Renal pelvis (tissue), 4 donors: ENCODE data around the gene CROCC. TPM values are rescaled to one million over a fixed set of nuclear protein-coding genes. Genes with fewer than 3 reads are reported as not detected.
A peak's percentile ranks its signal among the peaks of the same experiment; 100 is the strongest.

ENCODE experiments used
- DNase-seq: peaks from one replicate; pipeline ENCODE4 v3.0.0-alpha.2; 2013
- polyA plus RNA-seq, 3 donors: library from polyadenylated mRNA; unstranded; fragments of 120-200 nt; gene quantifications; one replicate each; pipeline ENCODE4 v1.2.1, GENCODE V29; 2013; ENCODE audit not compliant: insufficient read length in 3 of 3

Gene CROCC
- polyA plus RNA-seq, 3 donors, result 45.4 to 58.6 (median 52.6) TPM

DNA sequence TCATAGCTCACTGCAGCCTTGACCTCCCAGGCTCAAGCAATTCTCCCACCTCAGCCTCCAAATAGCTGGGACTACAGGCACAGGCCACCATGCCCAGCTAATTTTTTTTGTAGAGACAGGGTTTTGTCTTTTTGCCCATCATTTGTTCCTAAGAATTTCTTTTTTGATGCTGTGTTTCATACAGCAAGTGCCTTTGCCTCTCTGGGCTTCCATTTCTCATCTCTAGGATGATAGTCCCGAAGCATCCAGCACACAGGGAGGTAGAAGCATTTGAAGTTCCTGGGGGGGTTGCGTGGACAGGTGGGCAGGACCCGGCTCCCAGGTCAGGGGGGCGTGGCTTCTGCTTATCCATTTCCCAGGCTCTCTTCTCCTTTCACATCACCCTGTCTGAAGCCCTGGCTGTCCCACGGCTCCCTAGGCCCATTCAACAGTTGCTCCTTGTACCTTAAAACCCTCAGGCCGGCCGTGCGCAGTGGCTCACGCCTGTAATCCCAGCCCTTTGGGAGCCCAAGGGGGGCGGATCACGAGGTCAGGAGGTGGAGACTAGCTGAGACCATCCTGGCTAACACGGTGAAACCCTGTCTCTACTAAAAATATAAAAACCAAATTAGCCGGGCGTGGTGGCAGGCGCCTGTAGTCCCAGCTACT lies 86.6 kb downstream of the CROCC start:
- no peak for DNase-seq

DNA sequence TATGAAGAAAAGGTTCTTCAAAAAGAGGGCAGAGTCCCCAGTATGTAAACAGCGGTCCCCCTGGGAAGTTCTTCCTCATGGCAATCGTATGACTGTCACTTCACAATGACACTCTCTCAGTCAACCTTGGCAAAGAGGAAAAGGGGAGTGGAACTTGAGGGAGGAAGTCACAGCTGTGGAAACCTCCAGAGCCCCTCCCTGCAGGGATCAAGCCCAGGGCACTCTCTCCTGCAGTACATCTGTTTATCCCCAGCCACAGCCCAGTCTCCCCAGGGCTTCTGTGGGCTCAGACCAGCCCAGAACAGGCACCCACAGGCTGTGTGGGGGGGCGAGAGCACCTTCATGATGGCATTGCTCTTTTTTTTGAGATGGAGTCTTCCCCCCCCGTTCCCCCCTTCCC lies 88.0 kb downstream of the CROCC start:
- no peak for DNase-seq

GRCh38 chr1:17011092-17011438 lies 89.3 kb downstream of the CROCC start:
- DNase-seq, result no peak

DNA sequence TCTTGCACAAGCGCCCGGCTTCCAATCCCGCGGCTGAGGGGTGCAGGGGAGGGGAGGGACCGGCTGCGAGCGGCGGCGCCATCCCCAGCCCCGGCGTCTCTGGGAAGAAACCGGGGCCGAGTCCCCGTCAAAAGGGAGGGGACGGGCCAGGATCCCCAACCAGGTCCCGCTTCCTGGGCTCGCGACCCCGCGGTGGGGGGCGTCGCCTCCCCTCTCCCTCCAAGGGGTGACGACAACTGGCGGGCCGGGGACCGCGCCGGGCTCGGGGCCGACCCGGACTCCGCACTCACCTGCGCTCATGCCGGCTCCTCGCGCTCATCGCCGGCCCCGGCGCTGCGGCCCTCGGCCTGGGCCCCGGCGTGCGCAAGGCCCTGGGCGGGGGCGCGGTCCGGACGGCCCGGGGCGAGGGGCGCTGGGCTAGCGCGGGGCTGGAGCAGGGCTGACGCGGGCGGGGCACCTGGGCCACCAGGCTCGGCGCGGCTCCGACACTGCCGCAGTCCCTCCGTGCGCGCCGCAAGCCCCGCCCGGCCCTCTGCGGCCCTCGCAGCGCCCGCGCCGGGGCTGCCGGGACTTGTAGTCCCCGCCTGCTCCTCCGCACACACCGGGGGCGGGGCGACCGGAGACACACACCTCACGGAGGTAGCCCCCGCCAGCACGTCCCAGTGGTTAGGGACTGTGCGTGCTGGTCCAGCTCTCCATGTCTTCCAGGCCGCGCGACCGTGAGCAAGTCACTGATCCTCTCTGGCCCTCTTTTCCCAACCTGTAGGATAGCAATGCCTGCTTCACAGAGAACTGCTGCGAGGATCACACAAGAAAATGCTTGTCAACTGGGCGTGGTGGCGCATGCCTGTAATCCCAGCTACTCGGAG lies 89.9 kb downstream of the CROCC start, which contains the start of gene ATP13A2:
ATP13A2 (minus strand) TSS at position 490 of the 869 bp plus-strand sequence; CDS start at position 300, 190 bp downstream.
- DNase-seq, result peak; percentile 77

GRCh38 chr1:17012775-17013490 lies 91.2 kb downstream of the CROCC start:
- DNase-seq, result no peak

DNA sequence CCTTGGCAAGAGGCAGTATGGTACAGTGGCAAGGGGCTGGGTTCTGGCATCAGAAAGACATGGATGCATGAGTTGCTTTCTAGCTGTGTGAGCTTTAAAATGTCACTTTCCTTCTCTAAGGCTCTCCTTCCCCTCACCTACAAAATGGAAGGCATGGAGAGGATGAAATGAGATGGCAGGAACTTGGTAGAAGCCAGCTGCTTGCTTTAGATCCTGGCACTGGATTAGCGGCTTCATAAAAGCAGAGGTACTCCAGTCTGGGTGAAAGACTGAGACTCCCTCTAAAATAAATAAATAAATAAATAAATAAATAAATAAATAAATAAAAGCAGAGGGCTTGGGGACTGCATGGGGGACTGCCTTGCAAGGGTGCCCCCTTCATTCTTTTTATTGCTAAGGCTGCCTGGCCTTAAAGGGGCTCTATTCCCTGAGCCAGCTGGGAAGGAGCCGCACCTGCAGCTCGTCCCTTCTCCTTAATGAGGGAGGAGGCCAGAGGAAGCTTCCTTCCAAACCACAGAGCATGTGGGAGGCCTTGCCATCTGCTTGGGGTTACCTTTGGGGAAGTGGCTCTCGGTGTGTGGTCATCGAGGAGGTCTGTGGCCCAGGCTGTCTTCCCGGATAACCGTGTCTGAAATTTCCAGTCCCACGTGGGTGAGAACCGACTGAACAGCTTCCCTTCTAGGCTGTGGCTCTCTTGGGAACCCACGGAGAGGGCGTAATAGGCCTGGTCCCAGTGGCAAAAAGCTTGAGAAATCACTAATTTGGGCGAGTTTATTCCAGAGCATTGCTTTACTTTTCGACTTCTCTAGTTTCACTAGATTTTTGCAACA lies 92.0 kb downstream of the CROCC start:
- no peak for DNase-seq

DNA sequence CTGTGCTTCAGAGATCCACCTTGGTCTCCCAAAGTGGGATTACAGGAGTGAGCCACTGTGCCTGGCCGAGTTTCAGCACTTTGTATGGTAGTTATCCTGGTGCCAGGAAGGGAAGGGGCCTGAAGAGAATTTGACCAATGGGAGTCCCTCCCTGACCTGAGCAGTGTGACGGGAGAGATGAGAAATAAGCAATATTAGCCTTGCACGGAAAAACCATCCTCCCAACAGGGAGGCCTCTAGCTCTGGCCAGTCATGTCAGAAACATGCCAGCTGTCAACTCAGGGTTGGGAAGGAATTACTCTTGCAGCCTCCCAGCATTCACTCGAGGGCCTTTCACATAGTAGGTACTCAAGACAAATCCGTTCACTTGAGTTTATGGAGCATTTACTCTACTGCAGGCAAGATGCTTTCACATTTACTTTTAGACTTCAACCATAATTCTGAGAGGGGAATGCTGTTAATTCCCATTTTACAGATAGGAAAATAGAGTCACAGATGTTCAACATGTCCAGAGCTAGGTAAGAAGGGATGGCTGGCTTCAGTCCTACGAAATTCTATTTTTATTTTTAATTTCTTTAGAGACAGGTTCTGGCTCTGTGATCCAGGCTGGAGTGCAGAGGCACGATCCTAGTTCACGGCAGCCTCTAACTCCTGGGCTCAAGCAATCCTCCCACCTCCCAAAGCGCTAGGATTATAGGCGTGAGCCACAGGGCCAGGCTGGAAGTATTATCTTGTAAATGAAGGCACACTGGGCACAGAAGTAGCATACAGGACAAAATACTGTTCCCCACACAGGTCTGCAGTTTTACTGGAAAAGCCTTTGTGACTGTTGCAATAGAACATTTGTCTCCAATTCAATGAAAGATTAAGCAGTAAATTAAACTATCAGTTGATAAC lies 93.2 kb downstream of the CROCC start:
- no peak for DNase-seq

DNA sequence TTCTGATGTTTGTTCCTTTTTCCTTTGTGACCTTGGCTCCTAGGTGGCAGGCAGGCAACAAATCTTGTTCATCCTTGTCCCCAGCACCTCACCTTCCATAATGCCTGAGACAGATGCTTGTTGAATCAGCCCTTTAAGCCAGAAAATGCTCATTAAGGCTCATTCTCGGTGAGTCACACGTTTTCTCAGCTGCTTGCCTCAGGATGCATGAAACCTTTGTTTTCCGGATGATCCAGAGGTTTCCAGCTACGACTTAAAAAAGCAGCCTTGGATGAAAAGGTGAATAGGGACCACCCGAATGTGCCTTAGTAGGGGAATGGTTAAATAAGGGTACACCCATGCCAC lies 94.6 kb downstream of the CROCC start:
- DNase-seq, result no peak

- no peak for DNase-seq
Observed at GRCh38 chr1:17017435-17017834, 95.7 kb downstream of the CROCC start.

GRCh38 chr1:17018849-17019248 lies 97.1 kb downstream of the CROCC start:
- DNase-seq, result no peak

DNA sequence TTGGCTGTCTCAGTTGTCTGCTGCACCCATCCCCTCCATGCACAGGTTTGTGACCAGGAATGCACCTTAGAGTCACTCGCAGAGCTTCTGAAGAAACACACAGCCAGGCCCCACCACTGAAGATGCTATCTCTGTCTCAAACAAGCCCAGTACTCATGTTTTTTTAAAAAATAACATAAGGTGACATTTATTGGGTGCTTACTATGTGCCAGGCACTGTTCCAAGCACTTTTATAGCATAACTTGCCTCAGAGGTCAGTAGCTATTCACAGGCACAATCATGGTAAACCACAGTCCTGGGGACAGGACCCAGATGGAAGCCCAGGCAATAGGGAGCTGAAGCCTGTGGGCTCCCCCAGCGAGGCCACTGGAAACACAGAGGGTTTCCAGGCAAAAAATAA lies 98.8 kb downstream of the CROCC start:
- DNase-seq, result no peak

DNA sequence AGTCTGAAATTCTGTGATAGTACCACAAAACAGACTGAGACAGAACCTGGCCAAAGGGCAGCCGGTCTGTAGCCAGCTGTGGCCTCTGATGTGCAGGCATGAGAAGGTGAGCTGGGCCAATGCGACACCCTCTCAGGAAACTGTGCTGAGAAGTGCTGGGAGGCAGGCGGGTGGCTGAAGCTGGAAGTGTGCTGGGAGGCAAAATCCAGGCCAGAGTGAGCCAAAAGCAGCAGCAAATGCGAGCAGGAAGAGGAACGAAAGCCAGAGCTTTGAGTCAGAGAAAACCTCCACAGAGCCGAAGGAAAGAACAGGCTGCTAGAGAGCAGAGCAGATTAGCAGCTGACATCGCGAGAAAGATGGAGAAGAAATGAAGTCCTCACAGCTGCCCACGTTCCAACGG lies 100.2 kb downstream of the CROCC start:
- no peak for DNase-seq

Other genes starting within 250 kb of the CROCC start
- not detected for gene RNU1-4, start 181.4 kb upstream of the CROCC start, polyA plus RNA-seq
- not detected for gene RNU1-2, start 26.0 kb upstream of the CROCC start, polyA plus RNA-seq
- 100 to 1,000 TPM; 161 to 233 (median 230) TPM for gene MFAP2, start 58.7 kb downstream of the CROCC start, polyA plus RNA-seq
- 10 to 100 TPM; 32.3 to 46.7 (median 33.1) TPM for gene ATP13A2, start 90.0 kb downstream of the CROCC start, polyA plus RNA-seq
- gene SDHB, start 132.1 kb downstream of the CROCC start, polyA plus RNA-seq, result 100 to 1,000 TPM; 137 to 167 (median 156) TPM
- 1 to 10 TPM; 2.3 to 2.6 (median 2.6) TPM for gene PADI2, start 197.5 kb downstream of the CROCC start, polyA plus RNA-seq